HG03175 (cell line): ENCODE measurements around the gene MAGT1.
"Not testable (repeated sequence)": the region's sequence is repeated elsewhere in the genome, so short reads cannot be mapped to it uniquely, and the experiment has no call there.

Experiments
- ATAC-seq: cut with Tn5 transposase; IDR thresholded peaks from one replicate; pipeline ENCODE4 v1.9.1; 2021; ENCODE audit warnings: mild to moderate bottlenecking, moderate library complexity; ENCODE audit not compliant: unreplicated experiment

The MAGT1 gene

DNA sequence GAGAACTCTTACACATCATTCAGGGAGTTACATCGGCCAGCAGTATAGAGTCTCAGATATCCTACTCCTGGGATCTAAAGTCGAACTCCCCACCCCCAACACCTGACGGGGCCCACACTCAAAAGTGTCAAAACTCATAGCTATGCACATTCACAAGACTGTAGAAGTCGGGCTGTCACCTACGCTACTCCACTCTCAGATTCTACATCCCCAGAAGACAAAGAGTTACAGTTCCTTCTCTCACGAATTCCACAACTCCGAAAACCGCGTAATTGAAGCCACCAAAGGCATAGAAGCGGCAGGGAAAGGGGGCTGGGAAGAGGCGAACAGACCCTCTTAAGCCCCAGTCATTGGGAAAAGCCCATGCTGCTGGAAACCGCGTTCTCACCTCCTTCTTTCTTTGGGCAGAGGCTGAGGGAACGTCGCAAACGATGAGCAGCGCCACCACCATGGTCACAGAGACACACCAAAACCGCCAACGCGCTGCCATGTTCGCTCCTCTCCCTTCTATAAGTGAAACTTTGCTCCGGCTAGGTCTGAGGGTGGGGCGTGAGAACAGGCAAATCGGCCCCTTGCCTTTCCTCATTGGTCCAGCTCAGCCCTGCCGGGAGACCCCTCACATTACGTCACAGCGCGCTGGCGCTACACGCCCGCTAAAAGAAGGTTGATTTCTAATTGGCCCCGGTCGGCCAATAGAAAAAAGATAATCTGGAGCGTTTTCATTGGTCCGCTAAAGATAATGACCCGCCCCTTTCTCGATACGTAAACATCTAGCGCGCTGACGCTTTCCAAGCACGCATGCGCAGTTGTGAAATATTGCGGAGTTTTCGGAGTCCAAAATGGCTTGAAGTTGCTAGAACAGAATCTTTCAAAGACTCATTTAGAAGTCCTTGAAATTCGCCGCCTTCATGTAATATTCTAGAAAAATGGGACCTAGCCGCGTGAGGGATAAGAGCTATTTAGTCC is at the start of gene MAGT1:
TSS of gene MAGT1 (minus strand) at position 515 of the 966 bp plus-strand sequence. CDS start at position 490, 25 bp downstream.
- ATAC-seq, result peak; percentile 94

DNA sequence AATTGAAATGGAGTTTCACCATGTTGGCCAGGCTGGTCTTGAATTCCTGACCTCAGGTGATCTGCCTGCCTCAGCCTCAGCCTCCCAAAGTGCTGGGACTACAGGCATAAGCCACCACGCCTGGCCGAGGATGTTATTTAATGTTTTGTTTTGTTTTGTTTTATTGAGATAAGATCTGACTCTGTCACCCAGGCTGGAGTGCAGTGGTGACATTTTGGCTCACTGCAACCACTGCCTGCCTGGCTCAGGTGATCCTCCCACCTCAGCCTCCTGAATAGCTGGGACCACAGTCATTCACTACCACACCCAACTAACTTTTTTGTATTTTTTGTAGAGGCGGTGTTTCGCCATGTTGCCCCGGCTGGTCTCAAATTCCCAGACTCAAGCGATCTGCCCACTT is 49.8 kb upstream of the MAGT1 start:
- ATAC-seq, result not testable (repeated sequence)

DNA sequence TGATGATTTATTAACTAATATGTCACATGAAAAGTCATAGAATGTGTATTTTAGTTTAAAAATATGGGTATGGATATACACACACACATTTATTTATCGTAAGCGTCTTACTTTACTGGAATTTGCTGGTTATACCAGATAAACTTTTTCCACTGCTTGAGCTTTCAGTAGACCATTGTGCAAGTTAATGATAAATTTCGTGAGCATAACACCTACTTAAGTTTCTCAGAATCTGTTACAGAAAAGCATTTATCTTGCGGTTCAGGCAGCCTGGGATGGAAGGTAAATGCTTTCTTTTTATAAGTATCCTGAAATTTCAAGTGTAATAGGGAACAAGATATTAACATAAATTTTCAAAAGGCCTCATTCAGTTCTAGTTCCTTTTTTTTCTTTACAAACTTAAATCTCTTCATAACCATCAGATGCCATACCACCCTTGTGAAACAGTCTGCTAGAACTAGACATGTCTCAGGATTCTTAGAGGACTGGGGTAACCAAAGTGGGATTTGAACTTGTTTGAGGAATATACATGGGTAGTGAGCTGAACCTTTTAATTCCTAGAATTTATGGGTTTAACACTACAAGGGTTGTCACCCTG is 42.9 kb upstream of the MAGT1 start:
- ATAC-seq, result no peak

DNA sequence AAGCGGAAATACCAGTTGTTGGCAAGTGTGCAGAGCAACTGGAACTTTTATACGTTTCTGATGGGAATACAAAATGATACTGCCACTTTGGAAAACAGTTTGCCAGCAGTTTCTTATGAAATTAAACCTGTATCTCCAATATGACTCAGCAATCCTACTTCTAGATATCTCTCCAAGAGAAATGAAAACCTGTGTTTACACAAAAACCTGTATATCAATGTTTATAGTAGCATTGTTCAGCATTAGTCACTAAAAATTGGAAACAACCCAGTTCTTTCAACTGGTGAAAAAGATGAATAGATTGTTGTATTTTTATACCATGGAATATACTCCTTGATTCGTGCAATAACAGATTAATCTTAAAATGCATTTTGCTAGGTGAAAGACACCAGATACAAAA is 42.1 kb upstream of the MAGT1 start:
- no peak for ATAC-seq

DNA sequence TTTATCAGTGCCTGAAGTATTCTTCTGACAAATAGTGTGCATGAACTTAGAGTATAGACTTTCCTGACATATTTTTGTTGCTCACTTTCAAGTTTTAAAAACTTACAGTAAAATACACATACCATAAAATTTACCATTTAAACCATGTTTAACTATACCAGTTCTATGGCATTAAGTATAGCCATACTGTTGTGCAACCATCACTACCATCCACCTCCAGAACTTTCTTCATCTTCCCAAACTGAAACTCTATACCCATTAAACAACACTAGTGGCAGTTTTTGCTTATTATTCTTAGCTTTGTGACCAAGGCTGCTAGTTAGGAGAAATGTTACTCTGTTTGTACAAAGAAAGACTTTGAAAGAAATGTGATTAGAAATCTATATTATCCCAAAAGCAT is 41.1 kb upstream of the MAGT1 start:
- no peak for ATAC-seq

DNA sequence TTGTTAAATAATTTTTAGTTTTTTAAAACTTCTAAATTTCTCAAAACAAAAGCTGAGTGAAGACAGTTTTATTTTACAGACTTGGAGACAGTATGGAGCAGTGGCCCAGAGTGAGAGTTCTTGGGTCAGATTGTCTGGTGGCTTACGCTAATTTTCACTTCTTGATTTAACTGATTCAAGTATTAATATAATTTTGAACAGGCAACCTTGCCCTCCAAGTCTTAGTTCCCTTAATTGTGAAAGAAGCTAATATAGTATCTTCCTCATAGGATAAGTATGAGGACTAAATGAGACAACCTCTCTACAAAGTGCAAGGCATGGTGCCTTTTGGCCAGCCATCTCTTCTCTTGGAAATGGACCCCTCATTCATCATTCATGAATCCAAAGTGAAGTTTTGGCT is 40.7 kb upstream of the MAGT1 start:
- ATAC-seq, result no peak

DNA sequence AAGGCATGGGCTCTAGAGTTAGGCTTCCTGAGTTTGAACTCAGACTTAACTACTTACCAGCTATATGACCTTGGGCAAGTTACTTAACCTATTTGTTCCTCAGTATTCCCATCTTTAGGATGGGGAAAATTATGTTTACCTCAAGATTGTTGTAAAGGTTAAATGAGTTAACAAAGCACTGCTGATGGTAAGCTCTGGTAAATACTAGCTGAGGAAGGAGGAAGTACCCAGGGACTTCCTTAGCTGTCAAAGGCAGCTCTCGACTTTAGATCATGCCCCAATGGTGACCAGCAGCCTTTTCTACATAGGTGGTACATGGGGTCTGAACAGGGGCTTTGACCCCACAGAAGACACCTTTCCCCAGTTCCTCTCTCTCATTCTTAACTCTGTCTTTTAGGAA is 35.3 kb upstream of the MAGT1 start:
- no peak for ATAC-seq

DNA sequence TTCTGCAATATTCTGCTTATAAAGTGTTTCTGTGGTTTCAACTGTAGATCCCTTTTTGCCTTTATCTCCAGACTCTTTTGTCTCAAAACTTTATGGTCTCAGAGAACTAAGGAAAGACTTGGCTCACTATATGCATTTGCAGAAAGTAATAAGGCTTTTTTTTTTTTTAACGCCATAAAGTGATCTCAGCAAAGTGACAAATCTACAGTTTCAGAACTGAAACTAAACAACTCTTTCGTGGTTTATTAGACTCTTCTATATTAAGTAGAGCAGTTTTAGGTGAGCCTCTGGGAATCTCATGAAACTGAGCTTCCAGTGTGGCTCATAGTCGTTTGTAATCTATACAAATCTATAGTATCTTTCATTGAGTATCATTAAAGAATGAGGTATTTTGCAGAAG is 30.5 kb upstream of the MAGT1 start:
- ATAC-seq, result no peak

DNA sequence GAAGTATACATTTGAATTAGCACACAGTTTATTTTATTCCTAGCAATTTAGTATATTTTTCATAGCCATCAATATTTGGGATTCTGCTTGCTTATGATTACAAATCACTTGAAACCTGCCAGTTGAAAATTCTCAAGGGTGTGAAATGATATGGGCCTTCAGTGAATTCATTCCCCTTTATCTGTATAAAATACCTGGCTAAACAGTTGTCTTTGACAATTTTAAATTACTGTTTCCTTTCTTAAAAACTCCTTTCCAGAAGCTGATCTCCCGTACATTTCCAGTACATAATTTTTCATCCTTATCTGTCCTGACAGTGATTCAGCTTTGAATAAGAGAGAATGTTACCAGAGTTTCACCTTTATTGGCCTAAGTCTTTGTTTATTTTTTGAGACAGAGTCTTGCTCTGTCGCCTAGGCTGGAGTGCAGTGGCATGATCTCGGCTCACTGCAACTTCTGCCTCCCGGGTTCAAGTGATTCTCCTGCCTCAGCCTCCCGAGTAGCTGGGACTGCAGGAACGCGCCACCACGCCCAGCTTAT is 29.2 kb upstream of the MAGT1 start:
- ATAC-seq, result no peak

DNA sequence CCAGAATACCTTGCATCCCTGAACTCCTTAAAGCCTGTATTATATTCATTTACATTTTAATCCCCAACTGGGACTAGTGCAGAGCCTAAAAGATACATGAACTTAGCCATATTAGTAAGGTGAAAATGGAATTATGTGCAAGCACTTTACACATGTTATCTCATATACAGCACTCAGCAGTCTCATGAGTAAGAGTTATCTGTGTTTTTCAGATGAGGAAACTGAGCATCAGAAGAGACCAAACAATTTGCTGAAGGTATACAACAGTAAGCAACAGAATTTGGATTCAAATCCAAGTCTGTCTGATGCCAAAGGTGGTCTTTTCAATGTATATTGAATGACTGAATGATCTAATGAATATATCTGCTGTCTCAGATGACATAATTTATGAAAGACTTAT is 27.6 kb upstream of the MAGT1 start:
- ATAC-seq, result no peak

DNA sequence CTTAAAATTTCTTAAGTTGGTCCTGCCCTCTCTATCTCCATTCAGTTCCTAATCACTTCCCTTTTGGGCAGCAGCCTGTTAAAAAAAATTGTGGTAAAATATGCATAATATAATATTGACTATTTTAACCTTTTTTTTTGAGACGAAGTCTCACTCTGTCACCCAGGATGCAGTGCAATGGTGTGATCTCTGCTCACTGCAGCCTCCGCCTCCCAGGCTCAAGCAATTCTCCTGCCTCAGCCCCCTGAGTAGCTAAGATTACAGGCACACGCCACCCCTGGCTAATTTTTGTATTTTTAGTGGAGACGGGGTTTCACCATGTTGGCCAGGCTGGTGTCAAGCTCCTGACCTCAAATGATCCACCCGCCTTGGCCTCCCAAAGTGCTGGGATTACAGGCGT is 24.1 kb upstream of the MAGT1 start:
- not testable (repeated sequence) for ATAC-seq

DNA sequence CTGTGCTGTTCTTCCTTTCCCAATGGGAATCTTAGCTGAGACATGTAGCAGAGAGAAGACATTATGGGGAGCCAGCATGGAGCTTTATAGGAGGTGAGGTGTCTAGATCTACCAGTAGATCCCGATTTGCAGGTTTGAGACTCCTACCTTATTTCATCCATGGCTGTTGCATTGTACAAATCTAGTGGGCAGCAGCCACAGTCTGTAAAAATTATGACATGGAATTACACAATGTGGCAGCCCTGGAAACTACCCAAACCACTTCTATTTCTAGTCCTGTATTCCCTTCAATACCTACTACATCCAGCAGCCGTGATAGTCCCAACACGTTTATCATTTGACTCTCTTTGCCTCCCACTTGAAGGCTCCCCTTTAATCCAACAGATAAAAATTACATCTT is 23.3 kb upstream of the MAGT1 start:
- ATAC-seq, result no peak

DNA sequence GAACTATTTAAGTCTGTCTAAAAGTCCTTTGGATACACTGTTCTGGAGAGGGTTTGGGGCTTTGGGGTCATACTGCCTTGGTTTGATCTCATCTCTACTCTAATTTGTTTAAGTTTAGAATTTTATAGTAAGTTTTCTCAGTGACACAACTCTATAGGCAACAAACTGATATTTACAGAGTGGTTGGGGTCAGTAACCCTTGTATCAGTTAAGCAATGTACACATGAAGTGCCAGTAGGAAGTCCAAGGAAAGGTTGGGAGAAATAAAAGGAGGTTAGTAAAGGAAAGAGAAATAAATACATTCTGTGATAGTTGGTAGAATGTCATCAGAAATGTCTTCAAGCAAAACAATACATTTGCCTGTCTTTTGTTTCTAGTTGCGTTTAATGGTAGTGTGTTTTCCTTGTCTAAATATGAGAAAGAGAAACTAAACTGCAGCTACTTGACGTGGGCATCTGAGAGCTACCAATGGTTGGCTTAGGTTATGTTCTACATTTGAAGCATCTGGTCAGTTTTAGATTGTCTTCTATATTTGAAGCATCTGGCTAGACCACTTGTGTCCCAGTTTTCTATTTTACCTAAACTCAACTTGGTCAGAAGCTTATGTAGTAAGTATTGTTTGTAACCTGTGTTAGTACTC is 22.2 kb upstream of the MAGT1 start:
- ATAC-seq, result peak; percentile 59

DNA sequence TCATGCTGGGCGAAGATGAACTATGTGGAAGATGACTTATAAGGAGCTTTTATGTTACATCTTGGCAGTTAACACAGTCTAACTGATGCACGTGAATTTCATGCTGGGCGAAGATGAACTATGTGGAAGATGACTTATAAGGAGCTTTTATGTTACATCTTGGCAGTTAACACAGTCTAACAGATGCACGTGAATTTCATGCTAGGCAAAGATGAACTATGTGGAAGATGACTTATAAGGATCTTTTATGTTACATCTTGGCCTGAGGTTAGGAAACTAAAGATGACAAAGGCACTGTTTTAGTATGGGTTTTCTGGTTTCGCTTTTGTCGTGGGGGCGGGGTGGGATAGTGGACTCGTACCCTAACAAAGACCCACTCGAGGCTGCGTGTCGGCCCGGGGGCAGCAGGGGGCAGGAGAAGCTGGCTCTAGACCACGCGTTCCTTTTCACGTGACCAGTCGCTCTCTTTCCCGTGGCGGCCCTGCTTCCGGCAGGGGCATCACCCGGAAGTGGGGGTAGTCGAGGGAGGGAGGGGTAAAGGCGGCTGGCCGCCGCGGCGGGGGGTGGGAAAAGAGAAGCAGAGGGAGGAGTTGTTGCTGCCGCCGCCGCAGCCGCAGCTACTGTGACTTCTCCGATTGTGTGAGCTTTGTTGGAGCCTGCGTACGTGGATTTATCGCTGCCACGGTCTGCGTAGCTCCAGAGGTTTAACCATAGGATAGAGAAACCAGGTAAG is 15.0 kb upstream of the MAGT1 start, which contains the start of gene ATP7A:
TSS of gene ATP7A (plus strand) at position 586 of the 733 bp plus-strand sequence. CDS start 60,949 bp downstream, outside the sequence.
- peak; percentile 98 for ATAC-seq

DNA sequence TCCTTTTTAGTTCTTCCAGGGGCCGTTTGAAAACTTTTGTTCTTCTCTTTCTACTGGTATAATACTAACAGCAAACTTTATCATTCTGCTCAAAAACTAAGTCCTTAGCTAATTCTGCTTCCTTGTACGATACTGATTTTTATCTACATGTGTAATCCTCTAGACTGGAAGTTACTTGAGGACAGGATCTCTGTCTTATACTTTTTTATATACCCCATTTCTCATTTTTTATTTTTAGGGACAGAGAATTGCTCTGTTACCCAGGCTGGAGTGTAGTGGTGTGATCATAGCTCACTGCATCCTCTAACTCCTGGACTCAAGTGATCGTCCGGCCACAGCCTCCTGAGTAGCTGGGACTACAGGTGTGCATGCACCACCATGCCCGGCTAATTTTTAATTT is 6.3 kb upstream of the MAGT1 start:
- no peak for ATAC-seq

DNA sequence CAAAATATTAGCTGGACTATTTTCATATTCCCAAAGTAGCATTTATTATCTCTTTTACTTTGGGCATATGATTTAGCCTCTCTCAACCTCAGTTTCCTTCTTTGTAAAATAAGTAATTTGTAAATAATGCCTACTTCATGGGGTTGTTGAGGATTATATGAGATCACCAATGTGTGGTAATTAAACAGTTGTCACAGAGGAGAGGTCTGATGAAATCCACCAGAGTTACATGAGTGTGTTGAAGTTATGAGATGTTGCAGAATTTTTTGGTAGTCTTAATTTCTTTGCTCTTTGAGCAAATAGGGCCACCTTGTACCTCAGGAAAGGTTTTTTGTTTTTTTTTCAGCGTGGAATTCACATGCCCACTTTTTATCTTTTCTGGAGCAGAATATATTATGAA is 5.5 kb upstream of the MAGT1 start:
- no peak for ATAC-seq

DNA sequence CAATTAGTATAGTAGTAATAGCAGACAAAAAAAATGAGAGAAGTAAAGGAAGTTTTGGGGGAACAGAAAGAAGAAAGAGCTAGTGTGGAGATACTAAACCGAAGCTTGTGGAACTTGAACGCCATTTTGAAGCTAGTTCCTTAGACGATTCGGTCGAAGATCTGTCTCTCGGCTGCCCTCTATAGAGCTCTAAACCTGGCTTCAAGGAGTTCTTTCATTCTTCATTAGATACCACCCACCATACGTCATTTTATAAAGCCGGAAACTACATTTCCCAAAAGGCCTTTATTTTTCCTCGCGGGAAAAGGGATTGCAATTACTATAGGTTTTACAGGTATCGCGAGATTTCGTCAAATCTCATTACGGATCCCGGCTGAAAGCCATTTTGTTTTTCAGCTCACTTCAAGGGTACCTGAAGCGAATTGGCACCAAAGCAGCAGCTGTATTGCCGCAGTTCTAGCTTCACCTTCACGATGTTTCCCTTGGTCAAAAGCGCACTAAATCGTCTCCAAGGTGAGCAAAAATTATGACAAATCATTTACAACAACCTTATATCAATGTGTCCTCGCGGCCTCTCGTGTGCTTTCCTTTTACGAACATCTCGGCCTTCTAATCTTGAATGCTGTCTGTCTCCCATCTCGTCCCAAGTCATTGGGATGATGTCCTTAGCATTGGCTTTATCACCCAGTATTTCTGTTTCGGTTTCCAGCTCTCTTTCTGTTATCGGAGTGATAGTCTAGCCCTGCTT is 4.0 kb upstream of the MAGT1 start, which contains the start of gene COX7B:
TSS of gene COX7B (plus strand) at position 388 of the 748 bp plus-strand sequence. CDS start at position 474, 86 bp downstream.
- peak; percentile 64 for ATAC-seq

DNA sequence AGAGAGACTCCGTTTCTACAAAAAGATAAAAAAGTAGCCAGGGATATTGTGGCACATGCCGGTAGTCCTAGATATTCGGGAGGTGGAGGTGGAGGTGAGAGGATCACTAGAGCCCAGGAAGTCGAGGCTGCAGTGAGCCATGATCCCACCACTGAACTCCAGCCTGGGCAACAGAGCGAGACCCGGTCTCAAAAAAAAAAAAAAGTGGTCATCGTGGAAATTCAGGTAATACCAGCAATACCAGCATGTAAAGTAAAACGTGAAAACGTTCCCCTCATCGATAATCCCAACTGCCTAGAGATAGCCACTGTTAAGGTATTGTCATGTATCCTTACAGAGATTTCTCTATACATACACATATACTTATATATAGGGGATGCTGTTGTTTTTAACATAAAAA is 1.5 kb downstream of the MAGT1 start:
- no peak for ATAC-seq

DNA sequence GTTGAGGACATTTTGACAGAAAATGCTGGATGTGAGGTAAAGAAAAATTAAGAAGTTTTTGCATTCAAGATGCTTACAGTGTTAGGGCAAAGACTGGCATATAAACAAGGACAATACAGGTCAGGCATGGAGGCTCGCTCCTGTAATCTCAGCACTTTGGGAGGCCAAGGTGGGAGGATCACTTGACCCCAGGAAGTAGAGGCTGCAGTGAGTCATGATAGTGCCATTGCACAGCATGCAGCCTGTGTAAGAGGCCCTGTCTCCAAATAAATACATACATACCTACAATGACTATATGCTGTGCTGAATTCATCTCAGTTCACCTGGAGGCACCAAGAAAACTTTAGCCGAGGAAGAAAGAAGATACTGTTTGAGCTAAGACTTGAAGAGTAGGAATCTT is 2.3 kb downstream of the MAGT1 start:
- no peak for ATAC-seq

DNA sequence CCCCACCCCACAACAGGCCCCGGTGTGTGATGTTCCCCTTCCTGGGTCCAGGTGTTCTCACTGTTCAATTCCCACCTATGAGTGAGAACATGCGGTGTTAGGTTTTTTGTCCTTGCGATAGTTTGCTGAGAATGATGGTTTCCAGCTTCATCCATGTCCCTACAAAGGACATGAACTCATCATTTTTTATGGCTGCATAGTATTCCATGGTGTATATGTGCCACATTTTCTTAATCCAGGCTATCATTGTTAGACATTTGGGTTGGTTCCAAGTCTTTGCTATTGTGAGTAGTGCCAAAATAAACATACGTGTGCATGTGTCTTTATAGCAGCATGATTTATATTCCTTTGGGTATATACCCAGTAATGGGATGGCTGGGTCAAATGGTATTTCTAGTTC is 13.8 kb downstream of the MAGT1 start:
- ATAC-seq, result not testable (repeated sequence)
